PC-3 (cell line): ENCODE results near the gene SOX6. TPM values are rescaled to one million over a fixed set of nuclear protein-coding genes. Genes with fewer than 3 reads are reported as not detected.
"Not testable (repeated sequence)": the region's sequence is repeated elsewhere in the genome, so short reads cannot be mapped to it uniquely, and the experiment has no call there.

Source experiments
- ATAC-seq: fragments of 200-7000 bp; cut with Tn5 transposase; 2 replicates; pipeline ENCODE4 v1.9.1; 2020; ENCODE audit warnings: mild to moderate bottlenecking, moderate library complexity
- BruUV-seq: library from RNA; stranded (reverse); fragments of 400-500 nt; replicated peaks from 2 replicates; lab custom pipeline; 2021; lab: Mats Ljungman, UMichigan
- CTCF ChIA-PET: fragments of 300-600 bp; sonication (Branson Sonifier 250); formaldehyde crosslinking; loops from one replicate; lab custom pipeline; 2022; ENCODE audit warnings: antibody characterized with exemption; lab: Charles Lee
- POLR2A ChIA-PET: fragments of 300-600 bp; sonication (Branson Sonifier 250); formaldehyde crosslinking; loops from one replicate; lab custom pipeline; 2022; ENCODE audit warnings: antibody characterized with exemption; ENCODE audit not compliant: unreplicated experiment; lab: Charles Lee
- DNase-seq: peaks from one replicate; pipeline ENCODE4 v3.0.0-alpha.2; 2015
- H2AFZ ChIP-seq: fragments of 300-600 bp; sonication (generic); 2 replicates; pipeline ENCODE4 v1.6.0; 2016; ENCODE audit warnings: antibody characterized with exemption, low read length
- H3F3A ChIP-seq: fragments of 300-600 bp; sonication (generic); one replicate; pipeline ENCODE4 v1.6.0; 2017; ENCODE audit warnings: antibody characterized with exemption, low read length, control low read depth, mild to moderate bottlenecking; ENCODE audit not compliant: unreplicated experiment
- H3K27ac ChIP-seq: fragments of 300-600 bp; sonication (generic); 2 replicates; pipeline ENCODE4 v1.5.1; 2016; ENCODE audit warnings: mild to moderate bottlenecking, low read length
- H3K27me3 ChIP-seq: fragments of 300-600 bp; sonication (generic); 2 replicates; pipeline ENCODE4 v1.6.1; 2016; ENCODE audit warnings: low read length, mixed read lengths
- H3K36me3 ChIP-seq: fragments of 300-600 bp; sonication (generic); 2 replicates; pipeline ENCODE4 v1.6.1; 2016; ENCODE audit warnings: low read depth, mixed run types, low read length, mixed read lengths
- H3K4me1 ChIP-seq: fragments of 300-600 bp; sonication (generic); 2 replicates; pipeline ENCODE4 v1.5.1; 2016; ENCODE audit warnings: low read length; ENCODE audit not compliant: insufficient read depth
- H3K4me2 ChIP-seq: fragments of 300-600 bp; sonication (generic); 2 replicates; pipeline ENCODE4 v1.6.0; 2016; ENCODE audit warnings: low read length
- H3K4me3 ChIP-seq: fragments of 300-600 bp; sonication (generic); 2 replicates; pipeline ENCODE4 v1.5.1; 2016; ENCODE audit warnings: mild to moderate bottlenecking, low read length, mixed read lengths
- H3K79me2 ChIP-seq: fragments of 300-600 bp; sonication (generic); 2 replicates; pipeline ENCODE4 v1.6.1; 2017; ENCODE audit warnings: low read length, mixed read lengths
- H3K9ac ChIP-seq: fragments of 300-600 bp; sonication (generic); 2 replicates; pipeline ENCODE4 v1.6.0; 2016; ENCODE audit warnings: mild to moderate bottlenecking, low read length
- H3K9me2 ChIP-seq: fragments of 300-600 bp; sonication (generic); replicated peaks from 2 replicates; pipeline ENCODE4 v1.6.1; 2016; ENCODE audit warnings: mixed run types, low read length, mixed read lengths
- H3K9me3 ChIP-seq: fragments of 300-600 bp; sonication (generic); 2 replicates; pipeline ENCODE4 v1.6.1; 2016; ENCODE audit warnings: low read length, mixed read lengths
- H4K20me1 ChIP-seq: fragments of 300-600 bp; sonication (generic); 2 replicates; pipeline ENCODE4 v1.6.1; 2016; ENCODE audit warnings: low read length, mixed read lengths
- EZH2 ChIP-seq: fragments of 300-600 bp; sonication (generic); IDR thresholded peaks from one replicate; pipeline ENCODE4 v1.6.1; 2017; ENCODE audit warnings: antibody characterized with exemption, mild to moderate bottlenecking, low read length; ENCODE audit not compliant: unreplicated experiment
- EZH2phosphoT487 ChIP-seq: fragments of 300-600 bp; sonication (generic); IDR thresholded peaks from 2 replicates; pipeline ENCODE4 v1.6.1; 2018; ENCODE audit warnings: mild to moderate bottlenecking, antibody characterized with exemption, low read length, borderline replicate concordance
- intact Hi-C: fragments of 100-400 bp; cut with micrococcal nuclease; formaldehyde crosslinking; loops from 2 replicates; pipeline ENCODE4 v1.9.0; 2023
- total RNA-seq: library from RNA; depleted of rRNA; stranded (reverse); fragments of >200 nt; gene quantifications from 2 replicates; pipeline ENCODE4 v1.2.3, GENCODE V29; 2014
- TF ChIP-seq, protein P1 (sequence below): fragments of 300-600 bp; sonication (generic); conservative IDR thresholded peaks from 2 replicates; pipeline ENCODE4 v1.5.1; 2017; ENCODE audit warnings: antibody characterized with exemption, low read depth, mild to moderate bottlenecking, low read length

The SOX6 gene
- total RNA-seq, 1 experiment from 2014 or later: not detected

- Histone ChIP-seq H3K4me3 (no peak overlapping the region), H3K9me2 (no peaks in the 10 kb centered on the region), H3K36me3 (no peaks in the 10 kb centered on the region), H3K79me2 (no peaks in the 10 kb centered on the region), H2AFZ (no peak overlapping the region), H3K27ac (no peak overlapping the region), H3K27me3 (no peaks in the 10 kb centered on the region), H4K20me1 (no peaks in the 10 kb centered on the region), H3K4me1 (no peaks in the 10 kb centered on the region), H3K9ac (no peak overlapping the region), H3F3A (no peaks in the 10 kb centered on the region), H3K9me3 (no peaks in the 10 kb centered on the region), H3K4me2 (no peak overlapping the region)
- TF ChIP-seq EZH2 (no peak), EZH2phosphoT487 (no peak)
- TF ChIP-seq, protein P1, sequence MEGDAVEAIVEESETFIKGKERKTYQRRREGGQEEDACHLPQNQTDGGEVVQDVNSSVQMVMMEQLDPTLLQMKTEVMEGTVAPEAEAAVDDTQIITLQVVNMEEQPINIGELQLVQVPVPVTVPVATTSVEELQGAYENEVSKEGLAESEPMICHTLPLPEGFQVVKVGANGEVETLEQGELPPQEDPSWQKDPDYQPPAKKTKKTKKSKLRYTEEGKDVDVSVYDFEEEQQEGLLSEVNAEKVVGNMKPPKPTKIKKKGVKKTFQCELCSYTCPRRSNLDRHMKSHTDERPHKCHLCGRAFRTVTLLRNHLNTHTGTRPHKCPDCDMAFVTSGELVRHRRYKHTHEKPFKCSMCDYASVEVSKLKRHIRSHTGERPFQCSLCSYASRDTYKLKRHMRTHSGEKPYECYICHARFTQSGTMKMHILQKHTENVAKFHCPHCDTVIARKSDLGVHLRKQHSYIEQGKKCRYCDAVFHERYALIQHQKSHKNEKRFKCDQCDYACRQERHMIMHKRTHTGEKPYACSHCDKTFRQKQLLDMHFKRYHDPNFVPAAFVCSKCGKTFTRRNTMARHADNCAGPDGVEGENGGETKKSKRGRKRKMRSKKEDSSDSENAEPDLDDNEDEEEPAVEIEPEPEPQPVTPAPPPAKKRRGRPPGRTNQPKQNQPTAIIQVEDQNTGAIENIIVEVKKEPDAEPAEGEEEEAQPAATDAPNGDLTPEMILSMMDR: no peak
- intact Hi-C loops: no loop called here
- no peak for DNase-seq
- no TSS peak for BruUV-seq
- POLR2A ChIA-PET: no interaction called here
- no peak for ATAC-seq
- CTCF ChIA-PET: no interaction called here
These were observed 24.7 kb upstream of the SOX6 start for GRCh38 chr11:16380941-16381568.

DNA sequence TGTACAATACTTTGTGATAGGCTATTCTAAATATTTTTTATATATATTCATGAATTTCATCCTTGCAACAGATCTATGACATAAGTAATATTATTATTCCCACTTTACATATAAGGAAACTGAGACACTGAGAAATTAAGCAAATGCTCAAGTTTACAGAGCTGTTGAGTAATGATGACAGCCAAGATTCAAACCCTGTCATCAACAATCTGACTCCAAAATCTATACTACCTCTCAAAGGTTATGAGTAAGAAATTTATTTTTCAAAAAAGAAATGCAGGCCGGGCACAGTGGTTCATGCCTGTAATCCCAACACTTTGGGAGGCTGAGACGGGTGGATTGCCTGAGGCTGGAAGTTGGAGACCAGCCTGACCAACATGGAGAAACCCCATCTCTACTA lies 22.6 kb upstream of the SOX6 start:
- ATAC-seq (no peak), DNase-seq (no peak)
- ChIA-PET CTCF (no interaction called here), POLR2A (no interaction called here)
- Histone ChIP-seq H3K27me3 (no peaks in the 10 kb centered on the region), H3K4me1 (no peaks in the 10 kb centered on the region), H2AFZ (no peak overlapping the region), H3K9me2 (no peaks in the 10 kb centered on the region), H4K20me1 (no peaks in the 10 kb centered on the region), H3K79me2 (no peaks in the 10 kb centered on the region), H3K9me3 (no peaks in the 10 kb centered on the region), H3K4me2 (no peak overlapping the region), H3F3A (no peaks in the 10 kb centered on the region), H3K4me3 (no peak overlapping the region), H3K27ac (no peak overlapping the region), H3K36me3 (no peaks in the 10 kb centered on the region), H3K9ac (no peak overlapping the region)
- TF ChIP-seq, protein P1: no peak
- TF ChIP-seq EZH2phosphoT487 (no peak), EZH2 (no peak)
- intact Hi-C loops: no loop called here
- no TSS peak for BruUV-seq

DNA sequence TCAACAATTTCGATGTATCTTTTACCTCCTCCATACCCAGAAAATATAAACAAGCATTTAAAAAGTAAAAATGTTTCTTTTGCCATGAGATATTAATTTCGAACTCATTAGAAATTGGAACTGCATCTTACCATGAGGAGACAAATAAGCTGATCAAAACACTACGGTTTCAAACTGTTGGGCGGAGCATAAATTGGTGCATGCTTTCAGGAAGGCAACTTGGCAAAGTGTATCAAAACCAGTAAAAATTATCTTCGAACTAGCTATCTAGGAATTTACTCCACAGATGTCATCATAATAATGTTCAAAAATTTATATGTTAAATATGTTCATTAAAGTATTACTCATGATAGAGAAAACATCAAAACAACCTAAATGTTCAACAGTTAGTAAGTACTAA lies 21.4 kb upstream of the SOX6 start:
- no peak overlapping the region for H3K27ac ChIP-seq
- ATAC-seq (no peak), DNase-seq (no peak)
- H3F3A ChIP-seq: no peaks in the 10 kb centered on the region
- H3K4me3 ChIP-seq: no peak overlapping the region
- intact Hi-C loops: no loop called here
- H2AFZ ChIP-seq: no peak overlapping the region
- H3K27me3 ChIP-seq: no peaks in the 10 kb centered on the region
- no peak overlapping the region for H3K9ac ChIP-seq
- TF ChIP-seq EZH2 (no peak), EZH2phosphoT487 (no peak)
- TF ChIP-seq, protein P1: no peak
- H3K4me2 ChIP-seq: no peak overlapping the region
- H3K9me3 ChIP-seq: no peaks in the 10 kb centered on the region
- no peaks in the 10 kb centered on the region for H3K79me2 ChIP-seq
- no peaks in the 10 kb centered on the region for H4K20me1 ChIP-seq
- no peaks in the 10 kb centered on the region for H3K36me3 ChIP-seq
- ChIA-PET POLR2A (no interaction called here), CTCF (no interaction called here)
- BruUV-seq: no TSS peak
- no peaks in the 10 kb centered on the region for H3K4me1 ChIP-seq
- no peaks in the 10 kb centered on the region for H3K9me2 ChIP-seq

DNA sequence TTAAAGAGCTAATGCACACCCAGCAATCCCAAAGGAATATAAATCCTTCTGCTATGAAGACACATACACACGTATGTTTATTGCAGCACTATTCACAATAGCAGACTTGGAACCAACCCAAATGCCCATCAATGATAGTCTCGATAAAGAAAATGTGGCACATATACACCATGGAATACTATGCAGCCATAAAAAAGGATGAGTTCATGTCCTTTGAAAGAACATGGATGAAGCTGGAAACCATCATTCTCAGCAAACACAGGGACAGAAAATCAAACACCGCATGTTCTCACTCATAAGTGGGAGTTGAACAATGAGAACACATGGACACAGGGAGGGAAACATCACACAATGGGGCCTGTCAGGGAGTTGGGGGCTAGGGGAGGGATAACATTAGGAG lies 19.3 kb upstream of the SOX6 start:
- H4K20me1 ChIP-seq, BruUV-seq, CTCF ChIA-PET, H3K9me2 ChIP-seq, ATAC-seq, H2AFZ ChIP-seq, H3K27me3 ChIP-seq, H3K9me3 ChIP-seq, intact Hi-C loops, H3K4me2 ChIP-seq, H3K4me1 ChIP-seq, H3F3A ChIP-seq, H3K79me2 ChIP-seq, H3K27ac ChIP-seq, DNase-seq, H3K36me3 ChIP-seq, POLR2A ChIA-PET, H3K9ac ChIP-seq, H3K4me3 ChIP-seq: not testable (repeated sequence)
